COLO829 (cell line): Measurements from ENCODE around the gene DAB2IP.
A peak's percentile ranks its signal among the peaks of the same experiment; 100 is the strongest.

Experiments used
- DNase-seq: peaks from one replicate; pipeline ENCODE4 v3.0.0; 2012; ENCODE audit warnings: low spot score

DAB2IP gene

GRCh38 chr9:121744687-121745395 lies 93.4 kb downstream of the DAB2IP start:
- DNase-seq = no peak

GRCh38 chr9:121745396-121745695 lies 93.9 kb downstream of the DAB2IP start:
- no peak for DNase-seq

GRCh38 chr9:121746411-121746810 lies 95.0 kb downstream of the DAB2IP start:
- no peak for DNase-seq

GRCh38 chr9:121746866-121747265 lies 95.4 kb downstream of the DAB2IP start:
- no peak for DNase-seq

GRCh38 chr9:121748074-121748473 lies 96.6 kb downstream of the DAB2IP start:
- no peak for DNase-seq

GRCh38 chr9:121748727-121749423 lies 97.4 kb downstream of the DAB2IP start:
- DNase-seq = no peak

GRCh38 chr9:121749614-121750013 lies 98.2 kb downstream of the DAB2IP start:
- DNase-seq = no peak

- peak; percentile 47 for DNase-seq
These were observed 98.9 kb downstream of the DAB2IP start for GRCh38 chr9:121750259-121750714.

GRCh38 chr9:121750715-121751623 lies 99.5 kb downstream of the DAB2IP start:
- peak; percentile 97 for DNase-seq

GRCh38 chr9:121751686-121752445 lies 100.4 kb downstream of the DAB2IP start:
- DNase-seq = no peak

GRCh38 chr9:121752929-121753328 lies 101.5 kb downstream of the DAB2IP start:
- DNase-seq = no peak

GRCh38 chr9:121753802-121754654 lies 102.6 kb downstream of the DAB2IP start:
- DNase-seq = no peak

- DNase-seq = no peak
These were observed 103.4 kb downstream of the DAB2IP start for GRCh38 chr9:121754655-121755436.

GRCh38 chr9:121755581-121755980 lies 104.1 kb downstream of the DAB2IP start:
- DNase-seq = no peak

GRCh38 chr9:121756474-121757280 lies 105.2 kb downstream of the DAB2IP start:
- no peak for DNase-seq

GRCh38 chr9:121757281-121757585 lies 105.8 kb downstream of the DAB2IP start:
- DNase-seq = no peak

- no peak for DNase-seq
These were observed 107.3 kb downstream of the DAB2IP start for GRCh38 chr9:121758693-121759092.

- DNase-seq = no peak
These were observed 108.6 kb downstream of the DAB2IP start for GRCh38 chr9:121759996-121760395.

GRCh38 chr9:121760571-121760970 lies 109.1 kb downstream of the DAB2IP start:
- DNase-seq = no peak

- DNase-seq = no peak
These were observed 111.7 kb downstream of the DAB2IP start for GRCh38 chr9:121763131-121763530.
